Non-pigmented ciliary epithelial cell (primary cell): ENCODE results near the gene L3MBTL3.
"Not testable (repeated sequence)": the region's sequence is repeated elsewhere in the genome, so short reads cannot be mapped to it uniquely, and the experiment has no call there.

ENCODE experiments used
- DNase-seq: peaks from one replicate; pipeline ENCODE4 v3.0.0-alpha.2; 2010; ENCODE audit warnings: low read depth

The L3MBTL3 gene

GRCh38 chr6:130138909-130139242 lies 120.5 kb downstream of the L3MBTL3 start:
- DNase-seq, result no peak

- DNase-seq, result no peak
Measured at GRCh38 chr6:130140084-130140483, 121.7 kb downstream of the L3MBTL3 start.

- DNase-seq, result no peak
Measured at GRCh38 chr6:130143709-130144108, 125.3 kb downstream of the L3MBTL3 start.

- no peak for DNase-seq
Measured at GRCh38 chr6:130147111-130147510, 128.7 kb downstream of the L3MBTL3 start.

GRCh38 chr6:130148181-130148580 lies 129.8 kb downstream of the L3MBTL3 start:
- DNase-seq, result no peak

- not testable (repeated sequence) for DNase-seq
Measured at GRCh38 chr6:130149016-130149415, 130.6 kb downstream of the L3MBTL3 start.

GRCh38 chr6:130150906-130151305 lies 132.5 kb downstream of the L3MBTL3 start:
- no peak for DNase-seq

GRCh38 chr6:130152908-130153510 lies 134.6 kb downstream of the L3MBTL3 start:
- no peak for DNase-seq

GRCh38 chr6:130156908-130157307 lies 138.5 kb downstream of the L3MBTL3 start:
- no peak for DNase-seq

- DNase-seq, result peak; percentile 13
Measured at GRCh38 chr6:130158056-130158455, 139.7 kb downstream of the L3MBTL3 start.

- DNase-seq, result no peak
Measured at GRCh38 chr6:130158548-130158947, 140.2 kb downstream of the L3MBTL3 start.

GRCh38 chr6:130159956-130160355 lies 141.6 kb downstream of the L3MBTL3 start:
- DNase-seq, result no peak

GRCh38 chr6:130161683-130162404 lies 143.5 kb downstream of the L3MBTL3 start:
- DNase-seq, result no peak

GRCh38 chr6:130162421-130162820 lies 144.0 kb downstream of the L3MBTL3 start:
- DNase-seq, result no peak

GRCh38 chr6:130163266-130163665 lies 144.9 kb downstream of the L3MBTL3 start:
- DNase-seq, result no peak

- no peak for DNase-seq
Measured at GRCh38 chr6:130164251-130164650, 145.9 kb downstream of the L3MBTL3 start.

GRCh38 chr6:130167655-130168054 lies 149.3 kb downstream of the L3MBTL3 start:
- DNase-seq, result peak; percentile 28

- not testable (repeated sequence) for DNase-seq
Measured at GRCh38 chr6:130170160-130170559, 151.8 kb downstream of the L3MBTL3 start.

- DNase-seq, result not testable (repeated sequence)
Measured at GRCh38 chr6:130173377-130174004, 155.1 kb downstream of the L3MBTL3 start.

GRCh38 chr6:130176378-130176777 lies 158.0 kb downstream of the L3MBTL3 start:
- no peak for DNase-seq

- DNase-seq, result peak; percentile 93
Measured at GRCh38 chr6:130178692-130179091, 160.3 kb downstream of the L3MBTL3 start.

GRCh38 chr6:130182466-130182865 lies 164.1 kb downstream of the L3MBTL3 start:
- no peak for DNase-seq
